IMR-90 (cell line): ENCODE data around the gene CFAP119.

Source experiments
- BHLHE40 ChIP-seq: fragments of 150-350 bp; IDR thresholded peaks from 2 replicates; pipeline ENCODE4 v1.6.1; 2016; ENCODE audit warnings: mild to moderate bottlenecking, low read depth, low read length
- RAD21 ChIP-seq: IDR thresholded peaks from 2 replicates; pipeline ENCODE4 v1.6.1; 2012; ENCODE audit warnings: low read length, improper control_type of control experiment
- RFX5 ChIP-seq: IDR thresholded peaks from 2 replicates; pipeline ENCODE4 v1.8.0; 2012; ENCODE audit warnings: low read depth, mild to moderate bottlenecking, low read length, moderate library complexity
- SMC3 ChIP-seq: fragments of 150-350 bp; IDR thresholded peaks from 2 replicates; pipeline ENCODE4 v1.6.1; 2016; ENCODE audit warnings: low read depth, mild to moderate bottlenecking, antibody characterized with exemption, low read length, moderate library complexity
- TF ChIP-seq, protein P1 (sequence below): conservative IDR thresholded peaks from 2 replicates; pipeline ENCODE4 v1.5.1; 2012; ENCODE audit warnings: mild to moderate bottlenecking, low read depth, low read length, improper control_type of control experiment

DNA sequence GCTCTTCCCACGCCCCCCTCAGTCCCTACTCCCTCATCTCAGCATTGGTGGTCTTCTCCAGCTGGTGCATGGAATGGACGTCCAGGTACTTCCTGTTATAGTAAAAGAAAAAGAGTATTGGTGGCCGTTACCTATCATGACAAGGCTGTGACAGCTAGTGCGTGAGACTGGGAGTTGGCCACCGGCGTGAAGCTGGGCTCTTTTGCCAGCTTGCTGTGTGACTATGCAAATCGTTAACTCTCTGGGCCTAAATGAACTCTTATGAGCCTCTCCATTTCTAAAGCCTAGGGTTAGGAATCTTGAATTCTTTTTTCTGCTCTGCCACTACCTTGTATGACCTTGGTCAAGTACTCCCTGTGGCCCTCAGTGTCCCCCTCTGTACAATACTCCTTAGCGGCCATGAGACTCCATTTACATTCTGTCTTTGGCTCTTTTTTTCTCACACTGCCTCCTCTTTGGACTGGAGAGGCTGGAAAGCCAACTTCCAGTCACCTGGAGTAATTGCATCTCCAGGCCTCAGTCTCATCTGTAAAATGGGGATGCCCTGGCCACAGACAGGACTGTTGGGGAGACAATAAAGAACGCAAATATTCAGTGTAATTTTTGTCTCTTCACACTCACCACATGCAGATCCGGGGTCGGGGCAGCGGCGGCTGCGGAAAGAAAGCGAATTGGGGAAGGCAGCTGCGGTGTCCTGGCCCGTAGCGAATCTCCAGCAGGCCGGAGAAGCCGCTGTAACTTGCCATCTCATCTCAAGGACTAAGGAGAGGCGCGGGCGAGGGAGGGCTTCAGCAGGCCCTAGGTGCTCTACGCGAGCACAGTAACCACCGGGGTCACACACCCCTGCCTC is 1.1 kb downstream of the CFAP119 start:
- TF ChIP-seq, protein P1, sequence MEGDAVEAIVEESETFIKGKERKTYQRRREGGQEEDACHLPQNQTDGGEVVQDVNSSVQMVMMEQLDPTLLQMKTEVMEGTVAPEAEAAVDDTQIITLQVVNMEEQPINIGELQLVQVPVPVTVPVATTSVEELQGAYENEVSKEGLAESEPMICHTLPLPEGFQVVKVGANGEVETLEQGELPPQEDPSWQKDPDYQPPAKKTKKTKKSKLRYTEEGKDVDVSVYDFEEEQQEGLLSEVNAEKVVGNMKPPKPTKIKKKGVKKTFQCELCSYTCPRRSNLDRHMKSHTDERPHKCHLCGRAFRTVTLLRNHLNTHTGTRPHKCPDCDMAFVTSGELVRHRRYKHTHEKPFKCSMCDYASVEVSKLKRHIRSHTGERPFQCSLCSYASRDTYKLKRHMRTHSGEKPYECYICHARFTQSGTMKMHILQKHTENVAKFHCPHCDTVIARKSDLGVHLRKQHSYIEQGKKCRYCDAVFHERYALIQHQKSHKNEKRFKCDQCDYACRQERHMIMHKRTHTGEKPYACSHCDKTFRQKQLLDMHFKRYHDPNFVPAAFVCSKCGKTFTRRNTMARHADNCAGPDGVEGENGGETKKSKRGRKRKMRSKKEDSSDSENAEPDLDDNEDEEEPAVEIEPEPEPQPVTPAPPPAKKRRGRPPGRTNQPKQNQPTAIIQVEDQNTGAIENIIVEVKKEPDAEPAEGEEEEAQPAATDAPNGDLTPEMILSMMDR = no peak
- TF ChIP-seq SMC3 (no peak), RFX5 (no peak), RAD21 (no peak), BHLHE40 (no peak)
